K562 (cell line): Measurements from ENCODE around the gene TXNDC15.

Source experiments
- EP300 ChIP-seq: IDR thresholded peaks from 2 replicates; pipeline ENCODE4 v1.6.1; 2012; ENCODE audit warnings: low read length, improper control_type of control experiment
- KDM4B ChIP-seq, 2 experiments: fragments of 450-650 bp in 1 of 2; sonication (generic) in 1 of 2; IDR thresholded peaks; 2 replicates each; pipeline ENCODE4 v1.6.1; 2016 to 2017; ENCODE audit warnings: borderline replicate concordance in 2 of 2, antibody characterized with exemption in 1 of 2, low read depth in 1 of 2, mild to moderate bottlenecking in 1 of 2
- MAFK ChIP-seq: IDR thresholded peaks from 2 replicates; pipeline ENCODE4 v1.6.1; 2011; ENCODE audit warnings: low read length, improper control_type of control experiment
- NCOA1 ChIP-seq: fragments of 450-650 bp; IDR thresholded peaks from 2 replicates; pipeline ENCODE4 v1.6.1; 2016; ENCODE audit warnings: low read depth
- NR2C1 ChIP-seq, 2 experiments: fragments of 450-650 bp; IDR thresholded peaks; 2 replicates each; pipeline ENCODE4 v1.6.1; 2017; ENCODE audit warnings: mild to moderate bottlenecking in 2 of 2, antibody characterized with exemption in 1 of 2, inconsistent platforms in 1 of 2, missing compliant biosample characterization in 1 of 2, missing genetic modification characterization in 1 of 2
- POLR2A ChIP-seq: fragments of 450-650 bp; conservative IDR thresholded peaks from 2 replicates; pipeline ENCODE4 v1.6.1; 2016
- PRPF4 ChIP-seq: fragments of 200-400 bp; formaldehyde crosslinking; IDR thresholded peaks from one replicate; pipeline ENCODE4 v1.6.1; 2017; ENCODE audit warnings: low read length, low read depth, mild to moderate bottlenecking; ENCODE audit not compliant: insufficient read depth, poor library complexity, severe bottlenecking
- SAP30 ChIP-seq: fragments of 200-600 bp; sonication (generic); IDR thresholded peaks from 2 replicates; pipeline ENCODE4 v1.6.1; 2012; ENCODE audit warnings: borderline replicate concordance, low read depth, mild to moderate bottlenecking, moderate library complexity, low read length, control low read depth, inconsistent platforms; ENCODE audit not compliant: insufficient read depth, poor library complexity, severe bottlenecking
- TBP ChIP-seq: optimal IDR thresholded peaks from 2 replicates; pipeline ENCODE3; 2011; ENCODE audit warnings: low read depth, low read length, improper control_type of control experiment
- ZNF124 ChIP-seq: sonication (generic); formaldehyde crosslinking; IDR thresholded peaks from 2 replicates; pipeline ENCODE4 v1.8.1; 2022; ENCODE audit warnings: missing genetic modification reagents
- TF ChIP-seq, protein P1 (sequence below), 3 experiments: IDR thresholded peaks in 2 of 3; conservative IDR thresholded peaks in 1 of 3; 2 replicates each; pipeline ENCODE4 v1.5.1; 2011 to 2012; ENCODE audit warnings: low read length in 3 of 3, mild to moderate bottlenecking in 3 of 3, control low read depth in 2 of 3, improper control_type of control experiment in 1 of 3, inconsistent platforms in 1 of 3, low read depth in 1 of 3, mixed read lengths in 1 of 3, moderate library complexity in 1 of 3; ENCODE audit not compliant: insufficient read depth in 2 of 3

DNA sequence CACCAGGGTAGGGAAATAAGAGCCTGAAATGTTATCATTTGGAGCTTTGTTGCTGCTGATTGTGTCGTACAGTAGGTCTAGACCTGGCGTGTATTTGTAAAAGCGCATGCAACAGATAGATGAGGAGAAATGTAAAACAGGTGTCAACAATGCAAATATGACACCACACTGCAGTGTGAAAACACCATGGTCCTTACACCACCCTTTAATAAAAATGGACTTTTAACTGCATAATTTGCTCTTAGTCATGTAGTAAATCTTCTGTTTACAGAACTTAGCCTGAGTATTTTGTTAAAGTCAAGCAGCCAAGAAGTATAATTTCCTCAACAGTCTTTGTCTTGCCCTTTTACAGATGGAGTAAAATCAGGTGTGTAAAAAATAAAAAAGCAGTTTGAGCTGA is 44.7 kb downstream of the TXNDC15 start:
- TF ChIP-seq, protein P1, sequence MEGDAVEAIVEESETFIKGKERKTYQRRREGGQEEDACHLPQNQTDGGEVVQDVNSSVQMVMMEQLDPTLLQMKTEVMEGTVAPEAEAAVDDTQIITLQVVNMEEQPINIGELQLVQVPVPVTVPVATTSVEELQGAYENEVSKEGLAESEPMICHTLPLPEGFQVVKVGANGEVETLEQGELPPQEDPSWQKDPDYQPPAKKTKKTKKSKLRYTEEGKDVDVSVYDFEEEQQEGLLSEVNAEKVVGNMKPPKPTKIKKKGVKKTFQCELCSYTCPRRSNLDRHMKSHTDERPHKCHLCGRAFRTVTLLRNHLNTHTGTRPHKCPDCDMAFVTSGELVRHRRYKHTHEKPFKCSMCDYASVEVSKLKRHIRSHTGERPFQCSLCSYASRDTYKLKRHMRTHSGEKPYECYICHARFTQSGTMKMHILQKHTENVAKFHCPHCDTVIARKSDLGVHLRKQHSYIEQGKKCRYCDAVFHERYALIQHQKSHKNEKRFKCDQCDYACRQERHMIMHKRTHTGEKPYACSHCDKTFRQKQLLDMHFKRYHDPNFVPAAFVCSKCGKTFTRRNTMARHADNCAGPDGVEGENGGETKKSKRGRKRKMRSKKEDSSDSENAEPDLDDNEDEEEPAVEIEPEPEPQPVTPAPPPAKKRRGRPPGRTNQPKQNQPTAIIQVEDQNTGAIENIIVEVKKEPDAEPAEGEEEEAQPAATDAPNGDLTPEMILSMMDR (IDR thresholded peaks at IDR 0.05 in 2 of 3, conservative IDR thresholded peaks at IDR 0.05 in 1 of 3; ENCODE audit: insufficient read depth in 2 of 3, low read depth in 1 of 3, low read length in 3 of 3) = no peak
- TF ChIP-seq PRPF4 (no peak), MAFK (no peak), POLR2A (no peak), SAP30 (no peak), KDM4B (IDR thresholded peaks at IDR 0.05; ENCODE audit: borderline replicate concordance in 2 of 2, low read depth in 1 of 2) (no peak), ZNF124 (no peak), EP300 (no peak), TBP (no peak), NR2C1 (IDR thresholded peaks at IDR 0.05) (no peak), NR2C1 (tag; IDR thresholded peaks at IDR 0.05) (no peak), NCOA1 (no peak)
